ENCODE measurements around the gene MAPK4. TPM values are rescaled to one million over a fixed set of nuclear protein-coding genes. Genes with fewer than 3 reads are reported as not detected.

MAPK4 gene
- total RNA-seq, 1 donor from 2014 or later: 0.11 TPM

GRCh38 chr18:50721451-50722120 is 161.7 kb downstream of the MAPK4 start:
- Histone ChIP-seq H3K27me3 (ENCODE audit: insufficient read depth, low read length) (no peaks in the 10 kb centered on the region), H3K4me3 (ENCODE audit: insufficient read depth, low read depth, low read length) (no peak overlapping the region), H3K4me2 (ENCODE audit: low read length) (no peak overlapping the region), H3K79me2 (ENCODE audit: insufficient read depth, low read length) (no peaks in the 10 kb centered on the region), H3K36me3 (ENCODE audit: insufficient read depth, low read length) (no peaks in the 10 kb centered on the region), H3K27ac (ENCODE audit: low read depth, low read length) (no peak overlapping the region), H3K9me3 (ENCODE audit: insufficient read depth, low read depth, low read length) (no peaks in the 10 kb centered on the region), H3K4me1 (ENCODE audit: insufficient read depth, low read length) (no peaks in the 10 kb centered on the region), H4K20me1 (ENCODE audit: insufficient read depth, low read length) (no peaks in the 10 kb centered on the region), H3K9ac (ENCODE audit: low read length) (no peak overlapping the region), H2AFZ (ENCODE audit: low read depth, low read length) (no peak overlapping the region)
- Mint-ChIP-seq H3K27ac (ENCODE audit: unreplicated experiment) (no peak overlapping the region), H3K4me3 (ENCODE audit: unreplicated experiment) (no peak overlapping the region), H3K4me1 (ENCODE audit: low read depth, unreplicated experiment) (peaks cover 16% of the 10 kb centered on the region), H3K27me3 (ENCODE audit: low read depth, unreplicated experiment) (peaks cover 9% of the 10 kb centered on the region), H3K9me3 (ENCODE audit: unreplicated experiment) (peaks cover 4% of the 10 kb centered on the region), H3K36me3 (ENCODE audit: low read depth, unreplicated experiment) (no peaks in the 10 kb centered on the region)
- FAIRE-seq: no peak
- no peak for DNase-seq (ENCODE audit: low read depth)
- TF ChIP-seq, protein P1, sequence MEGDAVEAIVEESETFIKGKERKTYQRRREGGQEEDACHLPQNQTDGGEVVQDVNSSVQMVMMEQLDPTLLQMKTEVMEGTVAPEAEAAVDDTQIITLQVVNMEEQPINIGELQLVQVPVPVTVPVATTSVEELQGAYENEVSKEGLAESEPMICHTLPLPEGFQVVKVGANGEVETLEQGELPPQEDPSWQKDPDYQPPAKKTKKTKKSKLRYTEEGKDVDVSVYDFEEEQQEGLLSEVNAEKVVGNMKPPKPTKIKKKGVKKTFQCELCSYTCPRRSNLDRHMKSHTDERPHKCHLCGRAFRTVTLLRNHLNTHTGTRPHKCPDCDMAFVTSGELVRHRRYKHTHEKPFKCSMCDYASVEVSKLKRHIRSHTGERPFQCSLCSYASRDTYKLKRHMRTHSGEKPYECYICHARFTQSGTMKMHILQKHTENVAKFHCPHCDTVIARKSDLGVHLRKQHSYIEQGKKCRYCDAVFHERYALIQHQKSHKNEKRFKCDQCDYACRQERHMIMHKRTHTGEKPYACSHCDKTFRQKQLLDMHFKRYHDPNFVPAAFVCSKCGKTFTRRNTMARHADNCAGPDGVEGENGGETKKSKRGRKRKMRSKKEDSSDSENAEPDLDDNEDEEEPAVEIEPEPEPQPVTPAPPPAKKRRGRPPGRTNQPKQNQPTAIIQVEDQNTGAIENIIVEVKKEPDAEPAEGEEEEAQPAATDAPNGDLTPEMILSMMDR (IDR thresholded peaks at IDR 0.05; ENCODE audit: insufficient read depth, low read depth, low read length): no peak
- no peak for TF ChIP-seq EZH2 (IDR thresholded peaks at IDR 0.05; ENCODE audit: insufficient read depth, low read length)

DNA sequence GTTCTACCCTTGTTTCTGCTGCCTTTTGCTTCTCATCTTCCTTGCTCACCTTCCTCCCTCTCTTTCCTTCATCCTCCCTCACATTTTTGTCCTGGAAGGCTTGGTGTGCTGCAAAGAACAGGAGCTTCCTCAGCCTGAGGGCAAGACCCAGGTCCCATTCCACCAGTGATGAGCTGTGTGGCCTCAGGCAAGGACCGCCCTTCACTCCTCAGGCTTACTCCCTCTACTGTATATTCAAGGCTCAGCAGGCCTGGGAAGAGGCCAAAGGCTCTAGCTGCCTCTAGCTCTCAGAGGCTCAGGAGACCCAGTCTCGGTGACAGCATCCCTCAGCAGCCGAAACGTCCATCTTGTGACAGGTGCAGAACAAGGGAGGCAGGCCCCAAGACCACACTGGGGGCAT is 162.4 kb downstream of the MAPK4 start:
- DNase-seq (ENCODE audit: low read depth): no peak

More for the DNA sequence above, 162.4 kb downstream of the MAPK4 start:
- Mint-ChIP-seq H3K27me3 (ENCODE audit: low read depth, unreplicated experiment) (peaks cover 12% of the 10 kb centered on the region), H3K4me1 (ENCODE audit: low read depth, unreplicated experiment) (peaks cover 13% of the 10 kb centered on the region), H3K36me3 (ENCODE audit: low read depth, unreplicated experiment) (no peaks in the 10 kb centered on the region), H3K9me3 (ENCODE audit: unreplicated experiment) (peaks cover 4% of the 10 kb centered on the region), H3K27ac (ENCODE audit: unreplicated experiment) (peak overlapping the region; percentile 75), H3K4me3 (ENCODE audit: unreplicated experiment) (no peak overlapping the region)
- Histone ChIP-seq H4K20me1 (ENCODE audit: insufficient read depth, low read length) (no peaks in the 10 kb centered on the region), H3K4me1 (ENCODE audit: insufficient read depth, low read length) (no peaks in the 10 kb centered on the region), H3K9me3 (ENCODE audit: insufficient read depth, low read depth, low read length) (no peaks in the 10 kb centered on the region), H3K4me2 (ENCODE audit: low read length) (no peak overlapping the region), H3K4me3 (ENCODE audit: insufficient read depth, low read depth, low read length) (no peak overlapping the region), H3K79me2 (ENCODE audit: insufficient read depth, low read length) (no peaks in the 10 kb centered on the region), H3K36me3 (ENCODE audit: insufficient read depth, low read length) (no peaks in the 10 kb centered on the region), H3K27ac (ENCODE audit: low read depth, low read length) (no peak overlapping the region), H2AFZ (ENCODE audit: low read depth, low read length) (no peak overlapping the region), H3K27me3 (ENCODE audit: insufficient read depth, low read length) (no peaks in the 10 kb centered on the region), H3K9ac (ENCODE audit: low read length) (no peak overlapping the region)
- FAIRE-seq: no peak
- TF ChIP-seq, protein P1 (IDR thresholded peaks at IDR 0.05; ENCODE audit: insufficient read depth, low read depth, low read length): no peak
- no peak for TF ChIP-seq EZH2 (IDR thresholded peaks at IDR 0.05; ENCODE audit: insufficient read depth, low read length)
